Cardiac muscle cell (in vitro differentiated cells and primary cell): Measurements from ENCODE around the gene ZC3H12C. TPM values are rescaled to one million over a fixed set of nuclear protein-coding genes. Genes with fewer than 3 reads are reported as not detected.

Experiments
- DNase-seq, 2 donors: peaks; one replicate each; pipeline versions ENCODE4 v3.0.0 to v3.0.0-alpha.2; 2010 to 2017; ENCODE audit warnings: low read depth in 1 of 2, low spot score in 1 of 2
- H3K27ac ChIP-seq: fragments of 200-600 bp; sonication (generic); 2 replicates; pipeline ENCODE4 v1.5.1; 2016
- H3K27me3 ChIP-seq: fragments of 200-600 bp; sonication (generic); 2 replicates; pipeline ENCODE4 v1.6.0; 2016; ENCODE audit warnings: control low read depth
- H3K36me3 ChIP-seq: fragments of 200-600 bp; sonication (generic); 2 replicates; pipeline ENCODE4 v1.5.1; 2016; ENCODE audit warnings: control low read depth
- H3K4me1 ChIP-seq: fragments of 200-600 bp; sonication (generic); 2 replicates; pipeline ENCODE4 v1.8.1; 2017; ENCODE audit warnings: low read depth, mild to moderate bottlenecking, mixed run types
- H3K4me3 ChIP-seq: fragments of 200-600 bp; sonication (generic); 2 replicates; pipeline ENCODE4 v1.5.1; 2016; ENCODE audit warnings: mild to moderate bottlenecking
- H3K9me3 ChIP-seq: fragments of 200-600 bp; sonication (generic); 2 replicates; pipeline ENCODE4 v1.5.1; 2017; ENCODE audit warnings: low read depth, mild to moderate bottlenecking, control low read depth
- polyA plus RNA-seq: library from polyadenylated mRNA; unstranded; fragments of >200 nt; fragmentation: Nextera tagmentation; extraction: Ambion mirVana; gene quantifications from 2 replicates; pipeline ENCODE4 v1.2.1, GENCODE V29; 2016
- total RNA-seq: library from RNA; depleted of rRNA; stranded (reverse); fragments of >200 nt; gene quantifications from 2 replicates; pipeline ENCODE4 v1.2.3, GENCODE V29; 2016
- TF ChIP-seq, protein P1 (sequence below): IDR thresholded peaks from 2 replicates; pipeline ENCODE4 v1.5.1; 2012; ENCODE audit warnings: low read depth, mild to moderate bottlenecking, low read length

The ZC3H12C gene
- total and polyA plus RNA-seq, 2 experiments from 2014 or later = 1.0 to 7.1 TPM

GRCh38 chr11:110196241-110196754 is 103.1 kb downstream of the ZC3H12C start:
- Histone ChIP-seq H3K27ac (no peak overlapping the region), H3K36me3 (no peaks in the 10 kb centered on the region), H3K4me1 (peaks cover 13% of the 10 kb centered on the region), H3K27me3 (no peaks in the 10 kb centered on the region), H3K4me3 (no peak overlapping the region), H3K9me3 (no peaks in the 10 kb centered on the region)
- peak in 1 of 2 donors; percentile 79 for DNase-seq
- TF ChIP-seq, protein P1, sequence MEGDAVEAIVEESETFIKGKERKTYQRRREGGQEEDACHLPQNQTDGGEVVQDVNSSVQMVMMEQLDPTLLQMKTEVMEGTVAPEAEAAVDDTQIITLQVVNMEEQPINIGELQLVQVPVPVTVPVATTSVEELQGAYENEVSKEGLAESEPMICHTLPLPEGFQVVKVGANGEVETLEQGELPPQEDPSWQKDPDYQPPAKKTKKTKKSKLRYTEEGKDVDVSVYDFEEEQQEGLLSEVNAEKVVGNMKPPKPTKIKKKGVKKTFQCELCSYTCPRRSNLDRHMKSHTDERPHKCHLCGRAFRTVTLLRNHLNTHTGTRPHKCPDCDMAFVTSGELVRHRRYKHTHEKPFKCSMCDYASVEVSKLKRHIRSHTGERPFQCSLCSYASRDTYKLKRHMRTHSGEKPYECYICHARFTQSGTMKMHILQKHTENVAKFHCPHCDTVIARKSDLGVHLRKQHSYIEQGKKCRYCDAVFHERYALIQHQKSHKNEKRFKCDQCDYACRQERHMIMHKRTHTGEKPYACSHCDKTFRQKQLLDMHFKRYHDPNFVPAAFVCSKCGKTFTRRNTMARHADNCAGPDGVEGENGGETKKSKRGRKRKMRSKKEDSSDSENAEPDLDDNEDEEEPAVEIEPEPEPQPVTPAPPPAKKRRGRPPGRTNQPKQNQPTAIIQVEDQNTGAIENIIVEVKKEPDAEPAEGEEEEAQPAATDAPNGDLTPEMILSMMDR = no peak

- DNase-seq = no peak
- no peak overlapping the region for H3K27ac ChIP-seq
- H3K36me3 ChIP-seq = no peaks in the 10 kb centered on the region
- H3K4me1 ChIP-seq = peaks cover 13% of the 10 kb centered on the region
- H3K9me3 ChIP-seq = no peaks in the 10 kb centered on the region
- H3K27me3 ChIP-seq = no peaks in the 10 kb centered on the region
- no peak overlapping the region for H3K4me3 ChIP-seq
- TF ChIP-seq, protein P1 = no peak
Measured at GRCh38 chr11:110196884-110197420, 103.8 kb downstream of the ZC3H12C start.

GRCh38 chr11:110198031-110198729 is 105.0 kb downstream of the ZC3H12C start:
- H3K4me1 ChIP-seq = peaks cover 13% of the 10 kb centered on the region
- no peak overlapping the region for H3K4me3 ChIP-seq
- TF ChIP-seq, protein P1 = no peak
- peak in 1 of 2 donors; percentile 18 for DNase-seq
- H3K27ac ChIP-seq = no peak overlapping the region
- no peaks in the 10 kb centered on the region for H3K9me3 ChIP-seq
- no peaks in the 10 kb centered on the region for H3K27me3 ChIP-seq
- H3K36me3 ChIP-seq = no peaks in the 10 kb centered on the region

DNA sequence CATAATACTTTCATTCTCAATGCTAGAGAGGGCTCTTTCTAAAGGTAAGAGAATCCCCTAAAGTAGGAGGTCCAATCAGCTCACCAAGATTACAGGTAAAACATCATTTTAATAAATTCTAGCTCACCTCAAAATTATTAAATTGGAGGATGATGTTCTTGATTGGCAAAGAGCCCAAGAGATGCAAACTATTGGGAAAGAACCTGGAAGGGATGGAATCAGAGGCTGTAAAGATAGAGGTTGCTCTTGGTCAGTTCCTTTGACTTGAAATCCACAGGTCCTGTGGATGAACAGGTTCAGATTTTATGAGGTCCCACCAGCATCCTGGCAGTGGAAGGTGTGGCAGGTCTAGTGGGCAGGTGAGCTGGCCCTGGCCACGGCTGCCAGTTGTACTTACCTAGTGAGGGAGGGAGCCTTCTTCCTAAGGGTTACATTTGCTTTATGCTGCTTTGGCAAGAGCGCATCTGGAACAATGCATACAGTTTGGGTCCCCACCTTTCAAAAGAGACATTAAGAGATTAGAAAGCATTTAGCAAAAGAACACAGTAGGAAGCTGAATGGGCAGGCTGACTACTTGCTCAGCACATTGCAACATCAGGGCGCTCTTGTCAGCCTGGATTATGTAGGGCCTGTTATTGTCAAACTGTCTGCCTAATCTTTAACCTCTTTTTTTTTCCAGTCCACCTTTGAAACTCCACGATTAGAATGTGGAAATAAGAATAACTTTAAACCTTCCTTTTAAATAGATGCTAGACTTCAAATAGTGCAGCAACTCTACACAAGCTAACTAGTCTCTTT is 106.2 kb downstream of the ZC3H12C start:
- H3K27ac ChIP-seq = peak overlapping the region; percentile 18
- no peak overlapping the region for H3K4me3 ChIP-seq
- H3K27me3 ChIP-seq = no peaks in the 10 kb centered on the region
- DNase-seq = peak; percentile 36 to 84
- peaks cover 19% of the 10 kb centered on the region for H3K4me1 ChIP-seq
- no peaks in the 10 kb centered on the region for H3K9me3 ChIP-seq
- TF ChIP-seq, protein P1 = no peak
- no peaks in the 10 kb centered on the region for H3K36me3 ChIP-seq

GRCh38 chr11:110200241-110200640 is 107.0 kb downstream of the ZC3H12C start:
- Histone ChIP-seq H3K4me1 (peaks cover 19% of the 10 kb centered on the region), H3K27me3 (no peaks in the 10 kb centered on the region), H3K9me3 (no peaks in the 10 kb centered on the region), H3K4me3 (no peak overlapping the region), H3K36me3 (no peaks in the 10 kb centered on the region), H3K27ac (peak overlapping the region; percentile 18)
- DNase-seq = peak in 1 of 2 donors; percentile 61
- TF ChIP-seq, protein P1 = no peak
